ENCODE data around the gene PFN3.

PFN3 gene

DNA sequence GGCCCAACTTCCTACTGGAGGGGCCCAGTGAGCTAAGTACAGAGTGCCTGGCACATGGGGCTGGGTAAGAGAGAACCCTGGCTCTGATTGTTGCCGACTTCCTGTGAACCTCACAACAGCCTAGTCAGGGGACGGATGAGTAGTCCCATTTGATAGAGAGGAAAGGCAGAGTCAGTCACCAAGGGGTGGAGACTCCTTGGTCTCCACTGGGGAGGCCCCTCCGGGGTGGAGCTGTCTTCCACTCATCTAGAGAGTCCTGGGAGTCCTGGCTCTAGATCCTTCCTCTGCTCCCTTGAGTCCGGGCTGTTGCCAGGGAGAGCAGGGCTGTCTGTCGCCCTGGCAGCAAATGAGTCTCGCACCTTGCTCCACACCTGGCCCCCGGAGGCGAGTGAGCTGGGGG, 34.0 kb upstream of the PFN3 start:
- H3K4me1 ChIP-seq (ENCODE audit: control insufficient read depth, low read length): peaks cover 35% of the 10 kb centered on the region
- peaks cover 26% of the 10 kb centered on the region for H3F3A ChIP-seq (ENCODE audit: control insufficient read depth, insufficient read depth)
- TF ChIP-seq EZH2phosphoT487 (IDR thresholded peaks at IDR 0.05; ENCODE audit: borderline replicate concordance, low read length) (no peak), CTCF (IDR thresholded peaks at IDR 0.05; ENCODE audit: low read depth, low read length, poor library complexity, severe bottlenecking) (no peak)
- no peaks in the 10 kb centered on the region for H3K9me2 ChIP-seq (replicated peaks; ENCODE audit: control insufficient read depth, low read length)
- H3K79me2 ChIP-seq (ENCODE audit: control insufficient read depth, low read length): peaks cover 26% of the 10 kb centered on the region
- peaks cover 87% of the 10 kb centered on the region for H3K36me3 ChIP-seq (ENCODE audit: control insufficient read depth, low read length)
- H3K27ac ChIP-seq (ENCODE audit: low read depth, low read length): no peak overlapping the region
- no peaks in the 10 kb centered on the region for H3K9me3 ChIP-seq (ENCODE audit: control insufficient read depth, insufficient read depth, low read length)
- no peaks in the 10 kb centered on the region for H3K27me3 ChIP-seq (ENCODE audit: control insufficient read depth, low read length)
- H4K20me1 ChIP-seq (ENCODE audit: control insufficient read depth, insufficient read depth, low read depth, low read length): peaks cover 6% of the 10 kb centered on the region; the same call in 1 of the 2 replicates
- no peak overlapping the region for H3K4me2 ChIP-seq (ENCODE audit: low read length)
- no peak overlapping the region for H3K4me3 ChIP-seq (ENCODE audit: low read length)

GRCh38 chr5:177433658-177434217, 33.3 kb upstream of the PFN3 start:
- peaks cover 85% of the 10 kb centered on the region for H3K36me3 ChIP-seq (ENCODE audit: control insufficient read depth, low read length)

GRCh38 chr5:177432839-177433657, 32.6 kb upstream of the PFN3 start:
- peaks cover 84% of the 10 kb centered on the region for H3K36me3 ChIP-seq (ENCODE audit: control insufficient read depth, low read length)
- no peak overlapping the region for H3K27ac ChIP-seq (ENCODE audit: low read depth, low read length)
- no peak overlapping the region for H3K4me3 ChIP-seq (ENCODE audit: low read length)

More at GRCh38 chr5:177433658-177434217, 33.3 kb upstream of the PFN3 start:
- H3F3A ChIP-seq (ENCODE audit: control insufficient read depth, insufficient read depth): peaks cover 23% of the 10 kb centered on the region
- H4K20me1 ChIP-seq (ENCODE audit: control insufficient read depth, insufficient read depth, low read depth, low read length): peaks cover 6% of the 10 kb centered on the region; the same call in 1 of the 2 replicates
- H3K4me2 ChIP-seq (ENCODE audit: low read length): no peak overlapping the region
- H3K9me2 ChIP-seq (replicated peaks; ENCODE audit: control insufficient read depth, low read length): no peaks in the 10 kb centered on the region
- H3K79me2 ChIP-seq (ENCODE audit: control insufficient read depth, low read length): peaks cover 32% of the 10 kb centered on the region
- H3K27ac ChIP-seq (ENCODE audit: low read depth, low read length): no peak overlapping the region
- no peak overlapping the region for H3K4me3 ChIP-seq (ENCODE audit: low read length)
- H3K9me3 ChIP-seq (ENCODE audit: control insufficient read depth, insufficient read depth, low read length): no peaks in the 10 kb centered on the region
- no peaks in the 10 kb centered on the region for H3K27me3 ChIP-seq (ENCODE audit: control insufficient read depth, low read length)
- H3K4me1 ChIP-seq (ENCODE audit: control insufficient read depth, low read length): peaks cover 42% of the 10 kb centered on the region
- TF ChIP-seq CTCF (IDR thresholded peaks at IDR 0.05; ENCODE audit: low read depth, low read length, poor library complexity, severe bottlenecking) (no peak), EZH2phosphoT487 (IDR thresholded peaks at IDR 0.05; ENCODE audit: borderline replicate concordance, low read length) (no peak)

More at GRCh38 chr5:177432839-177433657, 32.6 kb upstream of the PFN3 start:
- H3K4me1 ChIP-seq (ENCODE audit: control insufficient read depth, low read length): peaks cover 49% of the 10 kb centered on the region
- H3K9me3 ChIP-seq (ENCODE audit: control insufficient read depth, insufficient read depth, low read length): no peaks in the 10 kb centered on the region
- TF ChIP-seq EZH2phosphoT487 (IDR thresholded peaks at IDR 0.05; ENCODE audit: borderline replicate concordance, low read length) (no peak), CTCF (IDR thresholded peaks at IDR 0.05; ENCODE audit: low read depth, low read length, poor library complexity, severe bottlenecking) (no peak)
- peaks cover 6% of the 10 kb centered on the region; the same call in 1 of the 2 replicates for H4K20me1 ChIP-seq (ENCODE audit: control insufficient read depth, insufficient read depth, low read depth, low read length)
- peaks cover 39% of the 10 kb centered on the region for H3K79me2 ChIP-seq (ENCODE audit: control insufficient read depth, low read length)
- 0 out of 2 replicates have a peak overlapping the region, but pooled peaks have one; percentile 90 for H3K4me2 ChIP-seq (ENCODE audit: low read length)
- peaks cover 23% of the 10 kb centered on the region for H3F3A ChIP-seq (ENCODE audit: control insufficient read depth, insufficient read depth)
- H3K9me2 ChIP-seq (replicated peaks; ENCODE audit: control insufficient read depth, low read length): no peaks in the 10 kb centered on the region
- H3K27me3 ChIP-seq (ENCODE audit: control insufficient read depth, low read length): no peaks in the 10 kb centered on the region

All from DOHH2 (cell line).